GM19328 (cell line): Measurements from ENCODE around the gene ECE1.
"Not testable (repeated sequence)": the region's sequence is repeated elsewhere in the genome, so short reads cannot be mapped to it uniquely, and the experiment has no call there.

ENCODE experiments used
- ATAC-seq: cut with Tn5 transposase; IDR thresholded peaks from one replicate; pipeline ENCODE4 v1.9.1; 2021; ENCODE audit warnings: mild to moderate bottlenecking, moderate library complexity; ENCODE audit not compliant: unreplicated experiment

Gene ECE1

DNA sequence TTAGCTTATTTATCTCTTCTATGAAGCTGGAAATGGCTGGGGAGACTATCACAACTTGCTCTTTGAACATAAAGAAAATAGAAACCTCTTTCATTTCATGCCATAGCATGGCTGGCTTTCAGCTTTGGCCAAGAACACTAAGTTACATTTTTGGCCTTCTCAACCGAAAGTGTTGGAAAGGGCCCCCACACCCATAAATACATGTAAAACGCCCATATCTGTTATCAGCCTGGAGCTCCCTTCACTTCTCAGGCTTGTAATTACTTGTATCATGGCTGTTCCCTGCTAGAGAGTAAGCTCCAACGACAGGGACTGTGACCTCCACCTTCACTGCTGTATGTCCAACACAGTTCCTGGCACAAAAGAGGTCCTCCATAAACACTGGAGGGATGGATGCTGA, 100.8 kb downstream of the ECE1 start:
- ATAC-seq: no peak

DNA sequence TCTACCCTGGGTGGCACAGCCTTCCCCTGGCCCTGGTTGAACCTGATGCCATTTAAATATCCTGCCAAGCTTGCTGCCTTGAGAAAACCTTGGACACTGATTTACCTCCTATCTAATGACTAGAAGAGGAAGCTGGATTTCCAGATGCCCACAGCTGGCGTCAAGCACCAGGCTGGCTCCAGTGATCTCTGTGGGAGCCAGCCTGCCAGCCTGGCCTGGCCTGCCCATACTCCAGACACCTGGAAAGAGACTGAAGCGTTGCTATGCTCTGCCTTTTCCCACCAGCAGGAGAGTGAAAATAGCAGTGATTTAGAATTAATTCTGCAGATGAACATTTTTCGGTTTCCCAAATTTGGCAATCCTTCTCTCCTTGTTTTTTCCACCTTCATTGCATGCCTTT, 102.0 kb downstream of the ECE1 start:
- no peak for ATAC-seq

DNA sequence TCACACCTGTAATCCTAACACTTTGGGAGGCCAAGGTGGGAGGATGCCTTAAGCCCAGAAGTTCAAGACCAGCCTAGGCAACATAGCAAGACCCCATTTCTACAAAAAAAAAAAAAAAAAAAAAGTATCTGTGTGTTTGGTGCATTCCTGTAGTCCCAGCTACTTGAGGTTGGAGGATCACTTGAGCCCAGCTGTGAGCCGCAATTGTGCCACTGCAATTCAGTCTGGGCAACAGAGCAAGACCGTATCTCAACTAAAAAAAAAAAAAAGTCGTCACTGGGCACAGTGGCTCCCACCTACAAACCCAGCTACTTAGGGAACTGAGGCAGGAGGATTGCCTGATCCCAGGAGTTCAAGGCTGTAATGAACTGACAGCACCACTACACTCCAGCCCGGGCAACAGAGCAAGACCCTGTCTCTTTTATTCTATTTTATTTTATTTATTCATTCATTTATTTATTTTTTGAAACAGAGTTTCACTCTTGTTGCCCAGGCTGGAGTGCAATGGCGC, 105.0 kb downstream of the ECE1 start:
- no peak for ATAC-seq

DNA sequence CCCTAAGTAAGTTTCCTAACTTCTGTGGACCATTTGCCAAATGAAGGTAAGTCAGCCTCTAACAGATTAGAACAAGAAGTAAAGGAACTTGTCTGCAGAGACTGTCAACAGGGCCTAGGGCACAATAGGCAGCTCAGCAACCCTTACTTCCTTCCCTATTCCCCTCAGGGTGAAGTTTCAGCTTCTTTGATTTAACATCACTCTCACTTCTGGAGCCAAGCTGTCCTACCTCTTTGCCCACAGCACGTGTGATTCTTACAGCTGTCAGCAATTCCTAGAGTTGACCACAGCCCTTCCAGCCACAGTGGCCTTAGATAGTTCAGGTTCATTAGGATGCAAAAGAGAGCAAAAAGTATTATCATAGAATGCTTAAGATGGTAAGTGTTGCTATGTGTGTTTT, 106.0 kb downstream of the ECE1 start:
- no peak for ATAC-seq

DNA sequence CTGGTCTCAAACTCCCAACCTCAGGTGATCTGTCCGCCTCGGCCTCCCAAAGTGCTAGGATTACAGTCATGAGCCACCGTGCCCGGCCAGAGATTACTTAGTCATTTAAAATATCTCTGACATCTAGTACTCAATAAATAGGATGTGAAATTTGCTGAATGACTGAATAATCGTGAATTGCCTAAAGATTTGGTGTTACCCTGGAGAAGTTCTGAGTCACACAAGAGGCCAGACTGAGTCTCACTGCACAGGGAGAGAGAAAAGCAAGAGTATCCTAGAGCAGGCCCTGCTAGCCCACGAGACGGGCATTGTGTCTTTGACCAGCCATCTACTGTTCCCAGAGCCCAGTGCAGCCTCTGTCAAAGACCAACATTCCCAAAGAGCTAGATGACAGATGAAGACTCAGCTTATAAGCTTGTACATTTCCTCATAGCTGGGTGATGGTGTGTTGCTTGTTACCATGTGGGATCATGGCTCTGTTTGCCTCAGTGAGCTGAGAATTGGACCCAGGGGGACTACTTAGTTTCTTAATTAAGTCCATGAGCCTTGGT, 108.0 kb downstream of the ECE1 start:
- no peak for ATAC-seq

DNA sequence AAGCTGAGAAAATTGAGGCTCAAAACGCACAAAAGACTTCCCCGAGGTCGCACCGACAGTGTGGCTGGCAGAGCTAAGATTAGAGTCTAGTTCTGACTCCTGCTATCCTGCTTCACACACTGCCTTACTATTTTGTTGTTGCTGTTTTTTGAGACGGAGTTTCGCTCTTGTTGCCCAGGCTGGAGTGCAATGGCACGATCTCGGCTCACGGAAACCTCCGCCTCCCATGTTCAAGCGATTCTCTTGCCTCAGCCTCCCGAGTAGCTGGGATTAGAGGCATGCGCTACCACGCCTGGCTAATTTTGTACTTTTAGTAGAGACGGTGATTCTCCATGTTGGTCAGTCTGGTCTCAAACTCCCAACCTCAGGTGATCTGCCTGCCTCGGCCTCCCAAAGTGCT, 112.0 kb downstream of the ECE1 start:
- not testable (repeated sequence) for ATAC-seq

DNA sequence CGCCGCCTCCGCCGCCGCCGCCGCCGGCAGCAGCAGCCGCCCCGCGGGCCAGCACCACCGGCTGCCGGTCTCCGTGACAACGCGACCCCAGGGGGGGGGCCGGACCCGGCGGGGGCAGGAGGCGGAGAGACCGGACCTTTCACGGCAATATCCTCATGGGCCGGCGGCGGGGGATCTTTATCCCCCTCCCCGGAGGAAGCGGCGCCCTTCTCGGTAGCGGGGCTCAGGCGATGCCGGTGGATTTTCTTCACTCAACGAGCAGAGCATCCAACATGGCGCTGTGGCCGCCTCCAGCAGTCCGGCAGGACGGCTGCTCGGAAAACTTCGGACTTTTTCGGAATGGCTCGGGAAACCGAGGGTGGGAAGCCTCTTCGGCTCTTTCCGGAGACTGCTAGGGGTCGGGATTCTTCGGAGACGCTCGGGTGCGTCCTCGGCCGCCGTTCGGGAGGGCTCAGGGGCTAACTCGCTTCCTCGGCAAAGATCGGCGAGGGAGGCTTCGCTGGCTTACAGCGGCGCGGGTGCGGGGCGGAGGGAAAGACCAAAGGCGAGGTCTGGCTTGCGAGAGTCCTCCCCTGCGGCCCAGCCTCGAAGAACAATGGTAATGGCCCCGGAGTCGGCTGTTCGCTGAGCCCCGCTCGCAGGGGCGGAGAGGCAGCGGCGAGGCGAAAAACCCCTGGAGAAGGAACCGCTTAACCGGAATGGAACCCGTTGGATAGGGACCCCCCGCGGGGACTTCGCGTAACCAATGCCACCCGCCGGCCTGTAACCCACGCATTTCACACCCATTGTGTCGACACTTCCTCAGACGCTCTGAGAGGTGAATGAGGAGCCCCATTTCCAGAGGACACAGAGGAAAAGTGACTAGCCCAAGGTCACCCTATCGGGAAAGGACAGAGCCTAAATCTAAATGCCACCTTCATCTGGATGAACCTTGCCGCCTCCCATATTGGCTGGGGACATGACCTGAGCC, 113.4 kb downstream of the ECE1 start, which contains the start of gene EIF4G3:
EIF4G3 (minus strand) TSS at position 312 of the 970 bp plus-strand sequence. CDS start 174,155 bp downstream, outside the sequence.
- ATAC-seq: peak; percentile 85

DNA sequence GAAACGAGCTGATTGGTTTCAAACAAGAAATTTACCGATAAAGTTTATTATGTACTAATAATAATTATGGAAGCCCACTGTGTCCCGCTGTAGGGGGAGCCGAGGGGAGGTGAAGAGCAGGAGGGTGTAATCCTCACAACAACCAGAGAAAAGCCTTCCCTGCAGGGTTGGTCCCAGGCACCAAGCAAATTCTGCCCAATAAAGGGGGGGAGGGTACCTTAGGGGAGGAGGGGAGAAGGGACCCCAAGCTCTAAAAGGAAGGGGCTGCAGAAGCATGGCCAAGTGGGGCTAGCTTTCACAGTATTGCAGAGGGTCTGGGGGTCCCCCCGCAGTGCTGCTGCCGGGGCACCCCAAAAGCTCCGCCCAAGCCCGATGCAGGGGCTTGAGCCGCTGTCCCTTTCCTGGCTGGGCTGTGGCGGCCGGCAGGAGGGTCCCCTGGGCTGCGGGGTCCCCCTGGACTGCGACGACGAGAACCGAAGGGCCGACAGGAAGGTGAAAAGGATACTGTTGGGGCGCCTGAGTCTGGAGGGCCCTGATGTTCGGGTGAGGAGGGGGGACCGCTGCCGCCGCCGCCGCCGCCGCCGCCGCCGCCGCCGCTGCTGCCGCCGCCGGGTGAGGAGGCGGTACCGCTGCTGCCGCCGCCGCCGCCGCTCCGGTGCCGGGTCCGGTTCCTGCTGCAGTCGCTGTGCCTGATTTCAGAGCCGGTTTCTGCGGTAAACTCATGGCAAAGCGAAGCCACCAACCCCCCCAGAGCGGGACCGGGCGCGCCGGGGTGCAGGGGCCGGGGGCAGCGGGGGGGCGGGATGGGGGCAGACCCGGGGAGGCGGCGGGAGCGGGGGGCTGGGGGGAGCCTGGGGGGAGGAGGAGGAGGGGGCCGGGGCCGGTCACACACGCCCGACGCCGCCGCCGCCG, 114.3 kb downstream of the ECE1 start:
- ATAC-seq: peak; percentile 3

DNA sequence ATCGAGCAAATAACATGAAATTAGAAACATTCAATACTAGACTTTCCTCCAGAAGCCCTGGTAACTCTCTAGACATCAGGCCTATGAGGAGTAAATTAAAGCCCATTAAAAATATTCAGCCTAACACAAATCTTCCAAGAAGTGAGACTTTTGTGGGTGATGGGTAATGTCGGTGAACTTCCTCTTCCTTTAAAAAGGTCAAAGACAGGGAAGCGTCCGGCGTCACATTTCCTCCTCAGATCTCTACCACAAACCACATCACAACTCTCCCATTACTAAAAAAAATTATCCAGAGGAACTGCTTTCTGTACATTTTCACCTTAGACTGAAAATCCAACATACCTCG, 115.0 kb downstream of the ECE1 start:
- ATAC-seq: no peak

DNA sequence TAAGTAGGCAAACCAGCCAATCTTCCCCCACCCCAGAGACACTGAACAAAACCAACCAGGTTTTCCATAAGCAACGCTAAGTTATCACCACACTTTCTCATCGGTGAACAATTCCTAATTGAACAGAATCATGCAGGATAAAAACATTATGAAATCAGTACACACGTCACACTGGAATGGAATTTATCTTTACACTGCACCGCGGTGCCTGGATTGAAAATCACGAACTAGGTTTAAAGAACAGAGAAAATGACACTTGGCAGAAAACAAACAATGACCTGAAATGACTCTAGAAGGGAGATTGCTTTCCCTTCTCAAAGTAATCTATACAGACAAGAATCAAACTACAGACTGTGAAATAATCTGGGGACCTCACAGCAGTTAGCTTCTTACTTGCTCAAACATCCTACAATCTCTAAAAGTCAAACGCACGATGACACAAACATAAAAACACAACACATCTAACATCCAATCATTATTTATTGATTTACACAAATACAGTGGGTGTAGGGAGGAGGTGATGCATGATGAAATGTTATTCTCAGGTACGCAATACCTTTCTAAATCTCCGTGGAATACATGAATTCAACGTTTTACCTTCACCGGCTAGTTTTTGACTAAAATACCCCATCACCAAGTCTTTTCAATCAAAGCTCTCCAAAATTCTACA, 115.5 kb downstream of the ECE1 start:
- ATAC-seq: no peak

DNA sequence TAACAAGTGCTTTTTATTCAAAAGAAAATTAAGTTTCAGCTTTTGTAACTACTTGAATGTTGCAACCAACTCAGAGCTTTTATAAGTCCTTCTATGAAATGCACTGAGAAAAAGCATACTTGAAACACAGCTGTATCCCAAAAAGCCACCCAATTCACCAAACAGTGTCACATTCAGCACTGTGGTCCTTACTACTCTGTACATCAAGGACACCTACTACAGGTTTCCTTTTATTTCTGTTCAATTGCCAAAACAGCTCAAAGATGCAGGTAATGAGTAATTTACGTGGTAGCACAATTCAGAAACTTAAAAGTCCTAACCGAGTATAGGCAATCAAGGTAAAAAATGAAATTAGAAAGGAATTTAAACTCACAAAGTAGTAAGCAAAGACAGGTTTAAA, 116.0 kb downstream of the ECE1 start:
- no peak for ATAC-seq

DNA sequence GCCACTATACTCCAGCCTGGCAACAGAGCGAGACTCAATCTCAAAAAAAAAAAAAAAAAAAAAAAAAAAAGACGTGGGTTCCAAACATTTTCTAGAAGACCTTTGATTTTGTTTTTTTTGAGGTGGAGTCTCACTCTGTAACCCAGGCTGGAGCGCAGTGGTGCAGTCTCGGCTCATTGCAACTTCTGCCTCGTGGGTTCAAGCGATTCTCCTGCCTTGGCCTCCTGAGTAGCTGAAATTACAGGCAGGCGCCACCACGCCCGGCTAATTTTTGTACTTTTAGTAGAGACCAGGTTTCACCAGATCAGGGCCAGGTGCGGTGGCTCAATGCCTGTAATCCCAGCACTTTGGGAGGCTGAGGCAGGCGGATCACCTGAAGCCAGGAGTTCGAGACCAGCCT, 117.2 kb downstream of the ECE1 start:
- ATAC-seq: not testable (repeated sequence)

DNA sequence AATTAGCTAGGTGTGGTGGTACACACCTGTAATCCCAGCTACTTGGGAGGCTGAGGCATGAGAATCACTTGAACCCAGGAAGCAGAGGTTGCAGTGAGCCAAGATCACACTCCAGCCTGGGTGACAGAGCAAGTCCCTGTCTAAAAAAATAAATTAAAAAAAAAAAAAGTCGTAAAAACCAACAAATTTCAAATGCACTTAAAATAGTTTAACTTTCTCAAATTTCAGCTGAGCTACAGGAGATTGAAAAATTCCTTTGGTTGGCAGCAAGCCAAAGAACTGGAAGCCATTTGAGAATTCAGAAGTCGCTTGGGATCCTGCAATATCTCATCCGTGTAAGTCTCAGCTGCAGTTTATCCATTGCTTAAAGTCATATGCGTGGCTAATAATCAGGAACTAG, 119.4 kb downstream of the ECE1 start:
- not testable (repeated sequence) for ATAC-seq

DNA sequence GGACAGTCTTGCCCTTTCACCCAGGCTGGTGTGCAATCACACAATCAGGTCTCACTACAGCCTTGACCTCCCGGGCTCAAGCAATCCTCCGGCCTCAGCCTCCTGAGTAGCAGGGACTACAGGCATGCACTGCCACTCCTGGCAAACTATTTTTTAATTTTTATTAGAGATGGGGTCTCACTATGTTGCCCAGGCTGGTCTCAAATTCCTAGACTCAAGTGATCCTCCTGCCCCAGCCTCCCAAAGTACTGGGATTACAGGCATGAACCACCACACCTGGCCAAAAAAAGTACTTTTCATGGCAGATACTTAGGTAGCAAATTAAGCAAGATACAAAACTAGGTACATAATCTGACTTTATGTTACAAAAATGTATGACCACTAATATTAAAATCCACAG, 121.8 kb downstream of the ECE1 start:
- ATAC-seq: no peak
